WTC11 (cell line): ENCODE results near the gene MEA1.

Source experiments
- ATF3 ChIP-seq: sonication (generic); formaldehyde crosslinking; conservative IDR thresholded peaks from 2 replicates; pipeline ENCODE4 v1.8.1; 2022; ENCODE audit warnings: mild to moderate bottlenecking, missing genetic modification reagents
- CDX4 ChIP-seq: fragments of 250-450 bp; sonication (Bioruptor Pico); IDR thresholded peaks from 2 replicates; pipeline ENCODE4 v1.9.0; 2021; ENCODE audit warnings: moderate library complexity, mild to moderate bottlenecking, inconsistent platforms, borderline replicate concordance
- CREB1 ChIP-seq: sonication (generic); formaldehyde crosslinking; IDR thresholded peaks from 2 replicates; pipeline ENCODE4 v1.8.0; 2023; ENCODE audit warnings: mild to moderate bottlenecking, missing genetic modification reagents
- NFE2L1 ChIP-seq: sonication (generic); formaldehyde crosslinking; IDR thresholded peaks from 2 replicates; pipeline ENCODE4 v1.8.1; 2023; ENCODE audit warnings: missing genetic modification reagents

GRCh38 chr6:43060034-43060754 is 46.4 kb upstream of the MEA1 start:
- TF ChIP-seq ATF3 (CRISPR knock-in tag): no peak
- no peak for TF ChIP-seq CDX4 (CRISPR knock-in tag)
- no peak for TF ChIP-seq NFE2L1 (CRISPR knock-in tag)
- no peak for TF ChIP-seq CREB1 (CRISPR knock-in tag)
